HG03354 (cell line): ENCODE results near the gene EGFR.

ENCODE experiments used
- ATAC-seq: cut with Tn5 transposase; IDR thresholded peaks from one replicate; pipeline ENCODE4 v1.9.1; 2021; ENCODE audit warnings: mild to moderate bottlenecking; ENCODE audit not compliant: unreplicated experiment, poor library complexity, severe bottlenecking

The EGFR gene

DNA sequence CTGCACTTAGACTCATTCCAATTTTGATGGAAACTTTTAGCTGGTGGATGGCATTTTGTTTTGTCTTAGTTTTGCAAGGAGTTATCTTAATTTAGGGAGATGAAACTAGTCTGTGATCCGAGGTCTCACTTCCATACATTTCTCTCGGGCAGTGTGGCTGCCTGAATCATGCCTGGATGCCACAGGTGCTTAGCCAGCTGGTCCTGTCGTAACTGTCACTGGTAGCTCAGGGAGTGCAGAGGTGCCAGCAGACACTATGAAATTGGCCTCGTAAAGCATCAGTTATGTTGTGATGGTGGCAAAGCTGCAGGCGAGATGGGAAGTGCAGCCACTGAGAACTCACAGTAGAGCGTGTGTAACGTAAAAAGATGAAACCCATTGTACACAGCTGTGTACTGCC is 74.9 kb downstream of the EGFR start:
- no peak for ATAC-seq

DNA sequence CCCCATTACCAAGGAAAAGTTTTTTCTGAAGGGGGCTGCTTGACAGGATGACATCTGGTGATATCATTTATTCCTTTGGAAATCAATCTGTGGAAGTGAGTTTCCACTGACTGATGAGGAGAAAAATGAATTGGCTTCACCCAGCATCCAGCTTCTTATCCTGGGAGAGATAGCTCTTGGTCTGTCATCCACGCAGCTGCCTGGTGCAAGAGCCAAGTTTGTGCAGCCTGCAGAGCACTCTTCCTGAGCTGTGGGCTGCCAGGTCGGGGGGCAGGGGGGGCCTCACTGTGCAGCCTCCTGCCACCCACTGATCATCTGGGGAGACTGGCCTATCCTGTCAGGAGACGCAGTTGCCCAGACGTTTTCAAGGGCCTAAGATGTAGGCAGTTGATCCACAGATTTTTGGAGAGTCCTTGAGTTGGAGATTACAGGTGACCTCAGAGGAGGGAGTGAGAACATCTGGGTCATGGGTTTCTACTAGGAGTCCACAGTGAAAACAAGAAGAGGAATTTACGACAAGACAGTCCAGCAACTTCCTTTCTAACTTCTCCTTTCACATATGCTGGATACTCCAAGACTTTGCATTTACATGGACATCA is 75.4 kb downstream of the EGFR start:
- no peak for ATAC-seq

DNA sequence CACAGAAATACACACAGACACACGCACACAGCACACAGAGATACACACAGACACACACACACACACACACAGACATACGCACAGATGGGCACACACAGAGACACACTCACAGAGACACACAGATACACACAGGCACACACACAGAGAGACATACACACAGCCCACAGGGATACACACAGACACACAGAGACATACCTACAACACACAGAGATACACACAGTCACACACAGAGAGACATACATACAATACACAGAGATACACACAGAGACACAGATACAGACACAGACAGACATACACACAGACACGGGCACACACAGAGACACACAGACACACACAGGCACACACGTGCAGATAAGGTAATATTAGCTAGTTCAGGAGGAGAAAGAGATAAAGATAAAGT is 76.9 kb downstream of the EGFR start:
- ATAC-seq, result no peak

DNA sequence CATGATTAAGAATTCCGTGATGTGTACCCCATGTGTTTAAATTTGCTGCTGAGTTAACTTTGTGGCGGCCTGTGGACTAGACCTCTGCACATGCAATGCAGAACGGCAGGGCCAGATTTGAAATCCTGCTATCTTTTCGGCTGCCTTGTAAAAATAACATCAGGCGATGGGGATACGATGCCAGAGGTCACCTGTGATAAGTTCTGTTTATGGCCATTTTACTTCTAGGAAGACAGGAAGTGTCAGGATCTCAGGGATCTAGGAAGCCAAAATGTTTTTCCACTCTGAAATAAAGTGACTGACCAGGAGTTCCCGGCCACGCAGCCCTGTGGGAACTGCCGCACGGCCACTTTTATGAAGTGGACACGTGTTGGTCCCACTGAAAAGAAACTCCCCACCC is 77.5 kb downstream of the EGFR start:
- ATAC-seq, result no peak

DNA sequence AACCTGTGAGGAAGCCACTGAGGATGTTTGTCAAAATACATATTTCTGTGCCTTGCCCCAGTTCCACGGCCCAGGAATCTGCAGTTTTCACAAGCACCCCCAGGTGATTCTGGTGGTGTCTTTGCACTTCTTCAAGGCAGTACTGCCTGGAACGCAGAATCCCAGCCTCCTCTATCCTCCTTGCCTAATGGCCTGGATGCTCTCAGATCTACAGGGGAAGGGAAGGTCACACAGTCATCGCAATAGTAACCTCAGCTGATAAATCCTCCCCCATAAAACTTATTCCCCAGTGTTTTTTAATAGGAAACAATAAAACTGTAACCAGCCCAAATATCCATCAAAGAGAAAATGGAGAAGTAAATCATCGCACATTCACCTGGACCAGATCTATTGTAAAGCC is 78.3 kb downstream of the EGFR start:
- no peak for ATAC-seq

DNA sequence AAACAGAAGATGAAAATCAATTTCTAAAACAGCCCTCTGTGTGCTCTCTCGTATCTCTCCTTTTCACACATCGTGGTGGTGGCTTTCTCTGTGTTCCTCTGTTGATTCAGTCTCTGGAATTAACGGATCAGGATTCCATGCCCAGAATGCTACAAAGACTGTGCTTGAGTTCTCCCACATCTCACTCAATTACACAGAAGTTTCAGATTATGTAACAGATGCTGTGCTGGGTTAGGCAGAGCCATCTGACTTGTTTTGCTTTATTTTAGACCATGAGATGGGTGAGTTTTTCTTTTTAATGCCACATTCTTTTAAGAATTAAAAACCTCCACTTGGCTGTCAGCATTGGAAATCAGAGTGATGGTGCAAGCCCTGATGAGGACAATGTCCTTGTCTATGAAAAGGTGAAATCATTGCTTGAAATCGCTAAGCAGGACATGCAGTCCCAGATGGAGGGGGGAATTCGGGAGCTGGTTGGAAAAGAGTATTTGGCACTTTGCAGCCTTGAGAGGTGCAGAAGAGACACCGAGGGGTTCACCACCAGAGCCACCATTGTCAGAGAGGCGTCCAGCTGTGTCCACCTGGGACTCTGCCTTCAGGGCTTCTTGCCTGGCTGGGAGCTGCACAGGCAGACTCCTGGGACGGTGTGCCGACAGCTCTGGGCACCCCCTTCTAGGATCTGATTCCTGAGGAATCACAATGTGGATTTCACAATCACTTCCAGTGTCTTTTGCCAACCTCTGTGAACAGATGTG is 80.4 kb downstream of the EGFR start:
- no peak for ATAC-seq

DNA sequence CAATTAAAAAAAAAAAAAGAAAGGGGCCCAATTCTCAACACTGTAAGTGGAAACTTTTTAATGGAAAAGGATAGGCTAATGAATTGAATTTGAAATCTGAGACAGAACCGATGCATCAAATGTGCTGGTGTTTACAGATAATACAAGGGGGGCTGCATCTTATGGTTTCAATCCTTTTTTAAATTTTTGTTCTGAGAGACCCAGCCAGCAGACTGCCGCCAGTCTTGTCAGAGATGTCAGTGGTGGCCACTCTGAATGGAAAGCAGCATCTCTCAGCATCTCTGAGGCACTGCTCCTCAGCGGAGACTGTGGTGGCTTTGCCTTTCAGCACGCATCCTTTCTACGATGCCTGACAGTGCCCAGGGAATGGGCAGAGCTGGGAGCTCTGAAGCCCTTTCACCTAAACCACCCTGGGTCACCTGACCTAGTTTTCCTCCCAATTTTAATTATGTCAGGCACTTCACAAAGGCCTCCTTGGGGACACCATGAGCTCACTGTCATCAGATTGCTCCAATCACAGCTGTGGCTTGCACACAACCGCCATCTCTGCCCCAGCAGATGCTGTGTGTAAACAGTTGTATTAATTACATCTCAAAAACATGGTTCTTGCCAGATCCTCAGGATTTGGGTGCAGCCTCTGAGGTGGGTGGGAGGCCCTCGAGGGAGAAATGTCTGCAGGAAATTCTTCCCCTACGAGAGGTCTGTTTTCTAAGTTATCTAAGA is 81.2 kb downstream of the EGFR start:
- no peak for ATAC-seq

DNA sequence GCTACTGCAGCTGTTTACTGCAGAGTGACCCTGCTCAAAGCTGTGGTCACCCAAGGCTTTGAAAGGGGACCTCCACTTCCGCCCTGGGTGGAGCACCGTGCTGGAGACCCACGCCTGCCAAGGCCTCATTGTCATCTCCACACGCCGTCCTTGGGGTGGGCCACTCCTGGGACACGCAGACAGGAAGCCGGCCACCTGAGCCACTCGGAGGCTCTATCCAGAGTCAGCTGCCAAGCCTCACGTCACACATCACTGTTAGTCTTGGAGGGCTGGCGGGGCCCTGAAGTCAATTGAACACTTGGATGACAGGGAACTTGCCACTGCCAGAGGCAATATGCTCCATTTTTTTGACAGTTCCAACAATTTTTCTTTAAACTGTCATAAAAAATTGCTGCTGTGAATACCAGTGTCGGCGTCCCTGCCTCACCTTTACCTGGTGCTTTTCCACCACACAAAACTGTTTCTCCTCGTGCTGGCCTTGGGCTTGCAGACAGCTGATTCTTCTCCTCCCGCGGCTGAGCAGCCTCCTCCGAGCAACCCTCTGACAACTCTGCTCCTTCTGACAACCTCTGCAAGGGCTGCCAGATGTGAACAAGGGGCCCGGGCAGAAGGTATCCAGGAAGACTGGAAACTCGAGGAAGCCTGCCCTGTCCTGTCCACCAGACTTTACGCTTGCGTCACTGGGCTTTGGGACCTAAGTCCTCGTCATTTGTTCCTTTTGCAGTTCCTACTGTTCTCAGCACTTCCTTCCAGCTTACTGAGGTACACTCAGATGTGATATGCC is 81.9 kb downstream of the EGFR start:
- no peak for ATAC-seq

DNA sequence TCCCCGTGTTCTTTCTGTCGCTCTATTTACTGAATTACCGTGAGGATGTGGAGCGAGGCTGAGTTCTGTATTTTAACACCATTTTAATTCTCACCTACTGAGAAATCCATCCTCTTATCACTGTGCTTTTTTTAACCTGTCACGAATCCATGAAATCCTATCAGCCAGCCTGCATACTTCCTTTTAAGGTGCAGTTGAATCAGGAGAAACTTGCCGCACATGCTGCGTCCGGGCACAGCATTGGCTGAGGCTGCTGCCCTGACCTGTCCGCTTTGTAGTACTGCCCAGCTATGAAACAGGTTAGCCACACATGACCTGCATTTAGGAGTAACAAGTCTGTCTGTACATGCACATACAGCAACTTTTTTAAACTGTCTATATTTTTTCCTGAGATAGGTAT is 82.5 kb downstream of the EGFR start:
- ATAC-seq, result no peak

DNA sequence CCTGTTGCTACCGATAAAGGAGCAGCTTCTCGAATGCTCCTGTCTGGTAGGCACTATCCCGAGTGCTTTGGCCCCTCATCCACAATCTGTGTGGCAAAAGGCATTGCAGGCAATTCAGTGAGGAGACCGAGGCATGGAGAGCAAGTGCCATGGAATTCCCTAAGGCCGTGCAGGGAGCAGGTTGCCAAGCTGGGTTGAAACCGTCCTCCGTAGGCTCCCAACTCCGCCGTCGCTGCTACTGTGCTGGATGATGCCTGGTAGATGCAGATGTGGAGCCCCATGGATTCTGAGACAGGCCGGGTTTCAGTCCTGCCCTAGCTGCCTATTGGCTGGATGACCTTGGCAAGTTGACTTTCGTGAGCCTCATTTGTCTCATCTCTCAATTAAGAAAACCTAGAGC is 85.3 kb downstream of the EGFR start:
- ATAC-seq, result no peak

DNA sequence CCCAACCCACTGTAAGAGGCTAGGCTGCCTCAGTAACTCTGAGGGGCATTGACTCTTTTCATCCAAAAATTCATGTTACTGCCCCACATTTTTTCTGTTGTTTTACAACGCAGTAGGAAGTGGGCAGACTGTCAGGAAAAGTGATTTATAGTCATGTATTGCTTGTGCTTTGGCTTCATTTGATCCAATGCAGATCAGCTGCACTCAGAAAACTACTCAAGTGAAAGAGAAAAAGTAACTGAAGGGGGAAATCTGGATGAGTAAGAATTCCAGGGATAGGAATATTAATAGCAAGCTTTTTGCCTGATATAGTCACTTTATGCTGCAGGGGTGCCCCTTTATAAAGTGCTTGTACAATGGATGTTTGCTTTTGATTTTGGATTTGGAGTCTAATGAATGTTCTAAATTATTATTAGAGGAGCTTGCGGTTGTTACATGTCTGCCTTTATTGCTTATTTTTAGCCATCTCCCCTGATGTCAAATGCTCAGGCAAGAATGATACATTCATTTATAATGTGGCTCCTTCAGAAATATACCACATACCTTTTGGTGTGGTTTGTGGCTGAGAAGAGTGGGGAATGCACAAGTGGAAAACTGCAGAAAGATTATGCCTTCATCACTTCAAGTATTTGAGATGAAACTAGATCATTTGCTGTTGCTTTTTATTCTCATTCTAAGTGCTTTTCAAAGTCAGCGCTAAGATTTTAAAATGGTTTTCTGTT is 86.1 kb downstream of the EGFR start:
- ATAC-seq, result no peak

DNA sequence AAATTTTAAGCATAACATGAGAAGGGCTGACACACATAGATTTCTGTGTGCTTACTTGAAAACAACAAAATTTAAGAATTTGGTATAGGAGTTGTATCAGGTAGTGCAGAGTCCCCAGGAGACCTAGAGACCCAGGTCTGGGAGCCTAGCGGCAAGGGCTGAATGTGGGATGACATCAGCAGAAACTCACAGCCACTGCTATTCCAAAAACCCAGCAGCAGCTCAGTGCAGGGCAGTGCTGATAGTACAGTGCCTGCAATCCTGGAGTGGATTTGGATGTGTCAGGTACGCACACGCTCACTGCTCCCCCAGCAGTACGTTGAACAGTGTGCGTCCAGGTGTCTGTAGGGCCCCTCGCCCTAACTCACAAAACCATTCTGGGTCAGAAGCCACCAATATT is 87.1 kb downstream of the EGFR start:
- no peak for ATAC-seq

DNA sequence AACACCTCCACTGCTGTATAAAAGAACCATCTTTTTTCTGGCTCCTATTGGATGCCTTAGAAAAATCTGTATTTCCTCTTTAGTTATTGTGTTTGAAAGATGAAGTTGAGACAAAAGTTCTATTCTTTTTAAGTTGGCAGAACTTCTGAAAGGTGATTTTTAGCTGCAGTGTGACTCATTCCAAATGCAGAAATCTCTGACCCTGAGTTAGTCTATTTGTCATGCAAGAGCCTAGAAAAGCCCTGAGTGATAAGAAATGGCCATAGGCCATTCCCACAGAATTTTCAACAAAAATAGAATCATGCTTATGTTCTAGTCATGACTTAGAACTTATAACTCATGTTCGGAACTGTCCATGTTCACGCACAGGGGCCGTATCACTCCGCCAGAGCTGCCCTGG is 89.1 kb downstream of the EGFR start:
- ATAC-seq, result no peak

DNA sequence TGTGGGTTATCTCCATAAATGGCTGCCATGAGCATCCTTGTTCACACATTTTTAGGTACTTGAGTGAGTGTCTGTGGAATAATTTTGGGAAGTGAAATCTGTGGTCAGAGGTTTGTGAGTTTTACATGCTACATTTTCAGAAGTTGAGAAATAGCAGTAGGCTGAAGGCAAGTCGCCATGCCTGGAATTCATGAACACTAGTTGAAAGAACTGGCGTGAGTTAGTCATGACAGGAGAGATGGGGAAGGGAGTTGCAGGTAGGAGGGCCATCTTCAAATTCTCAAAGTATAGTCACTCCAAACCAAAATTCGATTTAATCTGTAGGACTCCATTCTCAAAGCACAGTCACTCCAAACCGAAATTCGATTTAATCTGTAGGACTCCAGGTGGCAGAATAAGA is 89.6 kb downstream of the EGFR start:
- no peak for ATAC-seq

DNA sequence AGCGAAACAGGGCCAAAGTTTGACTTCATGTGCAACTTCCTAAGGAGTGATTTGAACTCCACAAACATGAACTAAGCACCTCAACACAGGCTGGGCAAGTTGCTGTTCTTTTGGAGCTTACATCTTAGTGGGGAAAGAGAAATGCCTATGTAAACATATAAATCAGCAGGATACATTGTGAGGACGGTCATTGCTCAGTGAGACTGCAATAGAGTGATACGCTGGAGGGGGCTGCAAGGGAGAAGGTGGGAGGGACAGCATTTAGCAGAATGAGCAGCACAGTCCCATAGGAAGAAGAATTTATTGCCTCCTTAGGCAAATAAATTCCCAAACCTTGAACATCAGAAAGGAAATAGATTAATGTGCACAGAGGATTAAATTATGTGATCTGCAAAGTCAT is 90.0 kb downstream of the EGFR start:
- ATAC-seq, result no peak

DNA sequence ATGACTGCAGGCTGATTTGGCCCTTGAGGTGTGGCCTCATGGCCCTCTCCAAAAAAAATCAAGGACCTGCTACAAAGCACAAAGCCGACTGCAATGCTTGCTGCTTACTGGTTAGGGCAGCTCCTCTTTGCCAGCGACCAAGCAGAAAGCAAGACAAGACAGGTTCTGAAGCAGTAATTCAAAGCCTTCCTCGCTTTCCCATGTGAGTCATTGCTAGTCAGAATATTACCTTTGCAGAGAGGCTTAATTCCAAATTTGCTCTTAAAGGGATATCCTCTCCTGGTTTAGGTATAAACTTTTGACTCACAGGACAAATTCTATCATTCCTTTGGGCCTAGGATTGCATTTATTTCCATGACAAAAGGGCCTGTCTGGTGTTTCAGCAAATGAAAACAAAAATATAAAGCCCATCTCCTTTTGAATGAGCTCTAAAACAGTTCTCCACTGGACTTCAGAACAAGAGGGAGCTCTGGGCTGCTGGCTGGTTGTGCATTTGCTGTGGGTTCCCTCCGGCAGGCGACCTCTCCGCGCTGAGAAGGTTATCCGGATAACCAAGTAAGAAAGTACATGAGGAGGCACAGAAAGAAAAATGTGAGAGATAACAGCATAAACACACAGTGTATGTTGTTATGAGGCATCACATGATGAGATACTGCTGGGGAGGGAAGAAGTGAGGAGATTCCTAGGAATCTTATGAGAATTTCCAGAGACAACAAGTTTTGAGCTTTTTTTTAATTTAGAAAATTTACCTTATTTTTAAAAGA is 90.8 kb downstream of the EGFR start:
- ATAC-seq, result no peak

DNA sequence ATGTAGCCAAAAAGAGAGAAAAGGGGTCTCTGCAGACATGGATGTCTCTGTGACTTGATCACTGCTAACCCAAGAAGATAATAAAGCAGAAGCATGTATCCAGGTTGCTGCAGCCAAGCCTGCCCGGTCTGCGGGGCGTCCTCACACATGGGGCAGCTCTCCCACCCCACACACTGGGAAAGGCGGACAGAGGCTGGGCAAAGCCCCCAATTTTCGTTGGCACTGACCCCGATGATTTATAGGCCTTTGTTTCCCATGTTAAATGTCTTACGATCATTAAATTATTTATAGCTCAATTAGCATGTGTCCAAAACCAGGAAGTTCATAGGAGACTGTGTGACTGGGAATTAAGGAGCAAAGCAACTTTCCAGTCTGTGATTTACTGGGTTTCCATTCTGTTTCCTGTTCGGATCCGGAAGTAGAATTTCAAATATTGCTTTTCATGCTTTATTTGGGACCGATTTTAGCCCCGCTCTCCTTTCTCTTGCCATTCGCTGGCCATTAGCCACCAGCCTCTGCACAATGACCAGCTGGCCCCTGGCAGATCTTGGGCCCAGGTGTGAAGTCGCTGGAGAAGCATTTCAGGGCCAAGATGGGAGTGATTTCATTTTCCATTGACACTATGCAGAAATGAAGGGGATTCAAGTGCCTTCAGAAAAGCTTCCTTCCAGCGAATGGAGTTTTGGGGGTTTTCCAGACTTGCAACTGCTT is 91.6 kb downstream of the EGFR start:
- no peak for ATAC-seq

DNA sequence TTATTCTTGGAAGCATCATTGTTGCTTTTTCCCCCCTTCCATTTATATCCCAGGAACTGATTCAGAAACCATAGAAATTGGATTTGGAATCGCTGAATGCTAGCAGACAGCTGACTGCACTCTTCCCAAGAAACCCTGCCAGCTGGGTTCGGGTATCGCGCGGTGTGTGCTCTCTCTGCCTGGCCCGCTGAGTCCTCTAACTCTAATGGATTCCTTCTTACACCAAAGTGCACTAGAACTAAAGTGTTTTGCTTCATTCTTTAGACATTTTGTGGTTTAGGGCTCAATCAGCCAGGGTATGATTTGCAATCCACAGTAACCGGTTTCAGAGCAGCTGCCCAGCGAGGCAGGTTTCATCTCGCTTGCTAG is 92.2 kb downstream of the EGFR start:
- no peak for ATAC-seq

DNA sequence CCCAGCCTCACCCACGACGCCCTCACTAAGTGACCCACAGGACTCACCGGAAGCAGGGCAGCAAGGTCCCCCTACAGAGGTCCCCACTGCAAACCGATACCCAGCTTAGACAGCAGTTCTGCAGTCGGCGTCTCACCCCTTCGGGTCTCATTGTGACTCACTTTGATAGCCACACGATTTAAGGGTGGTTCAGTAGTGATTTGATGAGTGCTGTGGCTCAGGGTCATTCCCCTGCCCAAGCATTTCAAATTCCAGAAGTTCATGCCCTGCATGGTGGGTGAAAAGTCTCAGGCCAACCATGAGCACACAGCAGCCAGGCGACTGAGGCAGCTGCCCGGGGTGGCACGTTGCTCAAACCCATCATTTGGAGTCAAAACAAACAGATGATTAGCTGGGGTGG is 93.2 kb downstream of the EGFR start:
- ATAC-seq, result no peak
